Loucy (cell line): ENCODE data around the gene MGAT5.

Source experiments
- H2AFZ ChIP-seq: fragments of 200-600 bp; sonication (generic); 2 replicates; pipeline ENCODE4 v1.6.0; 2016; ENCODE audit warnings: antibody characterized with exemption, mild to moderate bottlenecking, low read length, moderate library complexity
- H3F3A ChIP-seq: fragments of 200-600 bp; 2 replicates; pipeline ENCODE4 v1.6.0; 2016; ENCODE audit warnings: antibody characterized with exemption, low read depth, mild to moderate bottlenecking
- H3K27me3 ChIP-seq: fragments of 200-600 bp; sonication (generic); 2 replicates; pipeline ENCODE4 v1.6.1; 2014; ENCODE audit warnings: low read length, mild to moderate bottlenecking; ENCODE audit not compliant: insufficient read depth, poor library complexity, severe bottlenecking
- H3K36me3 ChIP-seq: fragments of 200-600 bp; sonication (generic); 2 replicates; pipeline ENCODE4 v1.6.1; 2016; ENCODE audit warnings: low read length; ENCODE audit not compliant: insufficient read depth
- H3K4me1 ChIP-seq: fragments of 200-600 bp; sonication (generic); 2 replicates; pipeline ENCODE4 v1.5.1; 2014; ENCODE audit warnings: low read length, mild to moderate bottlenecking; ENCODE audit not compliant: insufficient read depth, poor library complexity, severe bottlenecking
- H3K4me2 ChIP-seq: fragments of 200-600 bp; sonication (generic); 2 replicates; pipeline ENCODE4 v1.6.0; 2014; ENCODE audit warnings: antibody characterized with exemption, low read length, low read depth, mild to moderate bottlenecking; ENCODE audit not compliant: poor library complexity, severe bottlenecking
- H3K4me3 ChIP-seq: fragments of 200-600 bp; sonication (generic); 2 replicates; pipeline ENCODE4 v1.5.1; 2014; ENCODE audit warnings: low read length, mild to moderate bottlenecking, mixed read lengths; ENCODE audit not compliant: poor library complexity, severe bottlenecking
- H3K79me2 ChIP-seq: fragments of 200-600 bp; sonication (generic); 2 replicates; pipeline ENCODE4 v1.6.1; 2014; ENCODE audit warnings: low read length; ENCODE audit not compliant: insufficient read depth
- H3K9ac ChIP-seq: fragments of 200-600 bp; sonication (generic); 2 replicates; pipeline ENCODE4 v1.6.0; 2014; ENCODE audit warnings: mild to moderate bottlenecking, low read depth, low read length, moderate library complexity; ENCODE audit not compliant: poor library complexity, severe bottlenecking
- H3K9me2 ChIP-seq: fragments of 200-600 bp; sonication (generic); replicated peaks from 2 replicates; pipeline ENCODE4 v1.6.1; 2016; ENCODE audit warnings: low read depth, low read length, mixed read lengths
- H3K9me3 ChIP-seq: fragments of 200-600 bp; sonication (generic); 2 replicates; pipeline ENCODE4 v1.6.1; 2014; ENCODE audit warnings: mild to moderate bottlenecking, antibody characterized with exemption, low read length, low read depth; ENCODE audit not compliant: insufficient read depth
- H4K20me1 ChIP-seq: fragments of 200-600 bp; sonication (generic); 2 replicates; pipeline ENCODE4 v1.6.0; 2014; ENCODE audit warnings: antibody characterized with exemption, low read length, mild to moderate bottlenecking; ENCODE audit not compliant: insufficient read depth, poor library complexity, severe bottlenecking
- EZH2phosphoT487 ChIP-seq: fragments of 200-600 bp; IDR thresholded peaks from 2 replicates; pipeline ENCODE4 v1.6.1; 2018; ENCODE audit warnings: antibody characterized with exemption, mild to moderate bottlenecking, moderate library complexity, borderline replicate concordance
- TF ChIP-seq, protein P1 (sequence below): fragments of 200-600 bp; sonication (generic); conservative IDR thresholded peaks from 2 replicates; pipeline ENCODE4 v1.5.1; 2014; ENCODE audit warnings: mild to moderate bottlenecking, antibody characterized with exemption, low read length

MGAT5 gene

DNA sequence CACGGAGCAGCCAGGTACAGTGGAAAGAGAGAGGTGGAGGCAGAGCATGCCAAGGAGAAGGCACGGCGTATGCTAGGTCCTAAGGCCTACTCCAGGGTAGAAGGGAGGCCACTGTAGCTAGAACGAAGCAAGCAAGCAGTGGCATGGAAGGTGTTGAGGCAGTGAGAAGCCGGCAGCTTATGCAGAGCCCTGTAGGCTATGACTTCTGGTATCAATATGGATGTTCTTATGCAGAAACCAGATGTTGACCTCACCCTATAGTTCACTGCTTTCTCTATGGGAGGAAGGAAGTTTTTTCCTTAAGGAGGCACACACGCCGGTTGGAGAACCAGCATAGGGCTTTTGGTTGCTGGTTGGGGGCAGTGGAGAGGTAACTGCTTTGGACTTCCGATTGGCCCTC is 6.1 kb downstream of the MGAT5 start:
- Histone ChIP-seq H3K27me3 (no peaks in the 10 kb centered on the region), H3K79me2 (peaks cover 80% of the 10 kb centered on the region), H3F3A (no peaks in the 10 kb centered on the region), H3K9me3 (no peaks in the 10 kb centered on the region), H3K9ac (peak overlapping the region; percentile 34), H2AFZ (no peak overlapping the region), H3K36me3 (no peaks in the 10 kb centered on the region), H4K20me1 (no peaks in the 10 kb centered on the region), H3K4me3 (no peak overlapping the region), H3K9me2 (no peaks in the 10 kb centered on the region), H3K4me2 (peak overlapping the region; percentile 74), H3K4me1 (peaks cover 81% of the 10 kb centered on the region)
- no peak for TF ChIP-seq EZH2phosphoT487

DNA sequence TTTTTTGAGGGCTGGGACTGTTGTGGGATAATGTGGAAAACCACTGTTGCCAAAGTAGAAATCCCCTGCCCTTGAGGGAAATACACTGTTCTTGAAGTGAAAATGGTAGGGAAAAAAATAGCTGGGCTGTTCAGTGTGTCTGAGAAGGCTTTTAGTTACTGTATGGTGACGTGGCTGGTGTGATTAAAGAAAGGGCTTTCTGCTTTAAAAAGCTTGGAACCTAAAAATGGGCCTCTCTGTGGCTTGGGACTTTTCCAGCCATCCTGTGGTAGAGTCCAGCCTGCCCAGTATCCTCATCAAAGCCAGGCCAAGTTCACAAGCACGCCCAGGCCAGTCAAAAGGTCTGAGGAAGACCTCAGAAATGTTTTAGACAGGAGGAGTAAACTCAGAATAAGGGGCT is 6.8 kb downstream of the MGAT5 start:
- Histone ChIP-seq H4K20me1 (no peaks in the 10 kb centered on the region), H3K79me2 (peaks cover 81% of the 10 kb centered on the region), H3K9me2 (no peaks in the 10 kb centered on the region), H3K27me3 (no peaks in the 10 kb centered on the region), H3K4me2 (no peak overlapping the region), H3K36me3 (no peaks in the 10 kb centered on the region), H3K4me3 (no peak overlapping the region), H3F3A (no peaks in the 10 kb centered on the region), H3K4me1 (peaks cover 77% of the 10 kb centered on the region), H3K9me3 (no peaks in the 10 kb centered on the region), H3K9ac (no peak overlapping the region), H2AFZ (no peak overlapping the region)
- TF ChIP-seq, protein P1, sequence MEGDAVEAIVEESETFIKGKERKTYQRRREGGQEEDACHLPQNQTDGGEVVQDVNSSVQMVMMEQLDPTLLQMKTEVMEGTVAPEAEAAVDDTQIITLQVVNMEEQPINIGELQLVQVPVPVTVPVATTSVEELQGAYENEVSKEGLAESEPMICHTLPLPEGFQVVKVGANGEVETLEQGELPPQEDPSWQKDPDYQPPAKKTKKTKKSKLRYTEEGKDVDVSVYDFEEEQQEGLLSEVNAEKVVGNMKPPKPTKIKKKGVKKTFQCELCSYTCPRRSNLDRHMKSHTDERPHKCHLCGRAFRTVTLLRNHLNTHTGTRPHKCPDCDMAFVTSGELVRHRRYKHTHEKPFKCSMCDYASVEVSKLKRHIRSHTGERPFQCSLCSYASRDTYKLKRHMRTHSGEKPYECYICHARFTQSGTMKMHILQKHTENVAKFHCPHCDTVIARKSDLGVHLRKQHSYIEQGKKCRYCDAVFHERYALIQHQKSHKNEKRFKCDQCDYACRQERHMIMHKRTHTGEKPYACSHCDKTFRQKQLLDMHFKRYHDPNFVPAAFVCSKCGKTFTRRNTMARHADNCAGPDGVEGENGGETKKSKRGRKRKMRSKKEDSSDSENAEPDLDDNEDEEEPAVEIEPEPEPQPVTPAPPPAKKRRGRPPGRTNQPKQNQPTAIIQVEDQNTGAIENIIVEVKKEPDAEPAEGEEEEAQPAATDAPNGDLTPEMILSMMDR, result no peak
- TF ChIP-seq EZH2phosphoT487, result no peak

DNA sequence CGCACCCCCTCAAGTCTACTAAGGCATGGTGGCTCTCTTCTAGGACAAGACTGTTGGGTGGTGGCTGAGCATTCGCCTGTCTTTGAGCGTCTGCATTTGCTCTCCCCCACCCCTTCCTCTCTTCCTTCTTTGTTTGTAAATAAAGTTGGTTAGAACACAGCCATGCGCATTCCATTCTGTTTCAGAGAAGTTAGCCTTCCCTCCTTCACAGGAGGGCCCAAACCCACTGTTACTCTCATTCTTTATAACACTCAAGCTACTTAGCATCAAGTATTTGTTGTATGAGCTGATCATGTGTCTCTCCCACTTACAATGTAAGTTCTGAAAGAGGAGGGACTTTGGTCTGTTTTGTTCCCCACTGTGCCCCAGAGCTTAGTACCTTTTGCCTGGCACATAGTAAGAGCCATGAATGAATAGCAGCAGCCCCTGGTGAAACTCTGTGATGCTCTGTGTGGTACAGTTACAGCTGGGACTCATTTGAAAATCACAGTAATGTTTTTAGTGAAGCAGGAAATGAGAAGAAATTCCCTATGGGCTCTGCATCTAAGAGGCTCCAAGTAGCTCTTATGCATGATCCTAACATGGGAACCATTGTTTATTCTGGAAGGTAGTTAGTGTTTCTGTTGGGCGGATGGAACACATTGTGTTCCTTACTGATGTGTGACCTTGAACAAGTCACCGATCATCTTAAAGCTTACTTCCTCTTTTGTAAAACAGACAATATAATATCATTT is 7.7 kb downstream of the MGAT5 start:
- Histone ChIP-seq H3K79me2 (peaks cover 76% of the 10 kb centered on the region), H3K36me3 (no peaks in the 10 kb centered on the region), H3K27me3 (no peaks in the 10 kb centered on the region), H3F3A (no peaks in the 10 kb centered on the region), H3K9me3 (no peaks in the 10 kb centered on the region), H3K4me3 (no peak overlapping the region), H3K4me1 (peaks cover 69% of the 10 kb centered on the region), H3K4me2 (peak overlapping the region; percentile 14), H3K9me2 (no peaks in the 10 kb centered on the region), H3K9ac (no peak overlapping the region), H4K20me1 (no peaks in the 10 kb centered on the region), H2AFZ (no peak overlapping the region)
- TF ChIP-seq, protein P1, result no peak
- TF ChIP-seq EZH2phosphoT487, result no peak

DNA sequence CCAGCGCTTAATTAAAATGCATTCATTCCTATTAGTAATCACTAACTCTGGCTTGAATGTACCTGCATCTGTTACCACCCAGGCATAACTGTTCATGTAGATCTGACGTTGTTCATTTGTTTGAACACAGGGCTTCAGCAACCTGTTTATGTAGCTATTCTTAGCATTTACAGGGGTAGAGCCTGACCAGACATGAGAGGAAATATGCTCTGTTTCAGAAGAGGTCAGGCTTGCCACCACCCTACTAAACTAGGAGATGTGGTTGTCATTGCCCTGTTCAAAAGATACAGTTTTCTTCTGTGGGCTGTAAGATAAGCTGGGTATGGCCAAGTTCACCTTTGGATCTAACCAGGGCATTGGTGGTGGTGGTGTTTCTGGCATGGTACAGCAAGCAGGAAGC is 8.8 kb downstream of the MGAT5 start:
- no peak for TF ChIP-seq EZH2phosphoT487
- TF ChIP-seq, protein P1, result no peak
- H3K4me3 ChIP-seq, result no peak overlapping the region
- H3K9me2 ChIP-seq, result no peaks in the 10 kb centered on the region
- peak overlapping the region; percentile 12 for H3K9ac ChIP-seq
- no peaks in the 10 kb centered on the region for H3F3A ChIP-seq
- H3K36me3 ChIP-seq, result no peaks in the 10 kb centered on the region
- H3K79me2 ChIP-seq, result peaks cover 76% of the 10 kb centered on the region
- no peak overlapping the region for H2AFZ ChIP-seq
- no peaks in the 10 kb centered on the region for H3K9me3 ChIP-seq
- H3K27me3 ChIP-seq, result no peaks in the 10 kb centered on the region
- H3K4me2 ChIP-seq, result peak overlapping the region; percentile 14
- no peaks in the 10 kb centered on the region for H4K20me1 ChIP-seq
- H3K4me1 ChIP-seq, result peaks cover 61% of the 10 kb centered on the region
